Cardiac fibroblast (primary cell): ENCODE measurements around the gene RHOJ.

ENCODE experiments used
- DNase-seq, 2 donors: peaks; one replicate each; pipeline versions ENCODE4 v3.0.0 to v3.0.0-alpha.2; 2010; ENCODE audit warnings: low read depth in 2 of 2
- H3K4me3 ChIP-seq, 2 donors: replicated peaks in 1 of 2; 1 replicate in 1 of 2; 2 replicates in 1 of 2; pipeline ENCODE4 v1.5.1; 2011; ENCODE audit warnings: low read depth in 2 of 2, low read length in 2 of 2, mild to moderate bottlenecking in 2 of 2, moderate library complexity in 1 of 2
- CTCF ChIP-seq: IDR thresholded peaks from one replicate; pipeline ENCODE4 v1.5.1; 2011; ENCODE audit warnings: low read depth, mild to moderate bottlenecking, low read length, inconsistent platforms

The RHOJ gene

DNA sequence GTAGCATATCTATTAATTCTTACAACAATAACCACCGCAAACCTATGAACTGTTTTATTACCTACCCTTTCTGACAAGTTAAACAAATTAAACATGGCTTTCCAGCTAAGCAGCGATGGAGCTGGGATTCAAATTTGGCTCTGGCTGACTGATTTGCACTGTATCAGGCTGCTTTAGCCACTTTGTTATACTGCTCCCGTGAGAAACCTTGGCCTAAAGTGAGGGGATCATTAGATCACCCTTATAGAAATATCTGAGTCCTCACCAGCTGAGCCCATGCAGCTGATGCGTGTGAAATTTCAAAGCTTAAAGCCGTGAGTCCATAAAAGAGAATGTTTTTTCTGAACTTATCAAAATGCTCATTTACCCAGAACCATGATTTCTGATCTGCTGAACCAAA, 122.6 kb downstream of the RHOJ start:
- H3K4me3 ChIP-seq: no peak overlapping the region
- no peak for TF ChIP-seq CTCF
- DNase-seq: no peak

DNA sequence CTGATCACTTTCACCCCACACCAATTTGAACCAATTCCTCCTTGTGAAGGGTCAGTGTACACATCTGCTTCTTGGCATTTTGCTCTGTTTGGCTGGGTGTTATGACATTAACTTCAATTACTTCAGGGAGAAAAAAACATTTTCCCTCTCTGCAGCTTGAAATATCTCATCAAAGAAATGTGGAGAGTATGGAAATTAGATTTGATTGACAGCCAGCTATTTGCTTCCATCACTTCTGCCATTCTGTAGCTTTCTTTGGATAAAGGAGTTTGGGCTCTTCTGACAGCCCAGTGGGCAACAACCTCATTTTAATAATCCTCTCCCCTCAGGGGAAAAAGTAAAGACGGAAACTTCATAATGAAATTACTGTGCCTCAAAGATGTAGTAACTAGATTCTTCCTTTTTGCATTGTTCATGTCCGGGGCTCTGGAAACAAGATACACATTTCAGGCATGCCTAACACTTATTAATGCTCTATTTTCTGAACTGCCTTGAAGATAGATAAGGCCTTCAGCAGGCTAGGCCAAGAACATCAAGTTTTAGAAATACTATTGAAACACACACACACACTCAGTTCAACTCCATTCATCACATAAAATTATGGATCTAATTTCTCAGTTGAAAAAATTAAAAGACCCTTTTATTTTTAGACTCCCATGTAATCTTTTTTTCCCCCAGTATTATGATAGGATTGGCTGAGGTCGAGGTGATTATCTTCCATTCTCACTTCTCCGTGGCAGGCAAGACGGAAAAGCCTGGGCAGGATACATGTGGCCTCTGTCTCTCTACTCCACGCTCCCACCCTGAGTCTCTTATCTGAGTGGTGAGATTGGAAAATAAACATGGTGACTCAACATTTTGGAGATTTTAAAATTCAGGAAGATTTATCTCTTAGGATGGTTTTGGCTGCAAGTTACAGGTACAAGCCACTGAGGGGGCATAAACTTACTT, 124.8 kb downstream of the RHOJ start:
- no peak for TF ChIP-seq CTCF
- no peak for DNase-seq
- no peak overlapping the region for H3K4me3 ChIP-seq

DNA sequence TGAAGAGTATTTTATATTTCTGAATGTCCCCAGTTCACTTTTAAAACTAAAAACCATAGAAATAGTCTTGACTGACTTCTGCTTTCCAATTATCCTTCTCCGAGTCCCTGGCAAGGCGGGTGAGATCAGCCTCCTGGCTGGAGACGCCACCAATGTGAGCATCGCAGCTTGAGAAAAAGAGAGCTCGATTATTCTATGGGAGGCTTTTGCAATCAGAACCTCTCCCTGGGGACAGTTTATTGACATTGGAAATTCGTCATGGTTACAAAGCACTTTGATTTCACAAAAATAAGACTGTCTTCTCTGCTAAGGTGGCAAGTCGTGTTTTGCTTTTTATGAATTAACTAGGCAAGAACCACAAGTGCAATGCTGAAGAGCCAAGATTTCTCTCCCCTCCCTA, 138.1 kb downstream of the RHOJ start:
- no peak overlapping the region for H3K4me3 ChIP-seq
- TF ChIP-seq CTCF: no peak
- DNase-seq: peak; percentile 15 to 82
